GM21786 (cell line): ENCODE results near the gene ELP4.
A peak's percentile ranks its signal among the peaks of the same experiment; 100 is the strongest.
"Not testable (repeated sequence)": the region's sequence is repeated elsewhere in the genome, so short reads cannot be mapped to it uniquely, and the experiment has no call there.

Experiments used
- ATAC-seq: cut with Tn5 transposase; IDR thresholded peaks from one replicate; pipeline ENCODE4 v1.9.1; 2021; ENCODE audit not compliant: unreplicated experiment

The ELP4 gene

GRCh38 chr11:31509429-31510345 is at the start of gene ELP4, which contains the start of gene IMMP1L:
TSS of gene ELP4 (plus strand) at chr11:31509767. CDS start at chr11:31509785, 18 bp downstream.
TSS of gene IMMP1L (minus strand) at chr11:31509622. CDS start at chr11:31463276, 46,346 bp downstream.
- peak; percentile 100 for ATAC-seq

DNA sequence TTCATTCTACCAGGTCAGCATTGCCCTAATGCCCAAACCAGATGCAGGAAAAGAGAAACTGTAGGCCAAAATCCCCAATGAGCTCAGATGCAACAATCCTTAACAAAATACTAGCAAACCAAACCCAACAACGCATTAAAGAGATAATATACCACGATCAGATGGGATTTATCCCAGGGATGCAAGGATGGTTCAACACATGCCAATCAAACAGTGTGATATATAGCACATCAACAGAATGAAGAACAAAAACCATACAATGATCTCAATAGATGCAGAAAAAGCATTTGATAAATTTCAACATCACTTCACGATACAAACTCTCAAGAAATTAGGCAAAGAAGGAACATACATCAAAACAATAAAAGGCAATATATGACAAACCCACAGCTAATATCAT is 45.1 kb upstream of the ELP4 start:
- no peak for ATAC-seq

GRCh38 chr11:31474083-31474482 is 35.5 kb upstream of the ELP4 start:
- ATAC-seq = no peak

- no peak for ATAC-seq
Observed at GRCh38 chr11:31477528-31478222, 31.9 kb upstream of the ELP4 start.

DNA sequence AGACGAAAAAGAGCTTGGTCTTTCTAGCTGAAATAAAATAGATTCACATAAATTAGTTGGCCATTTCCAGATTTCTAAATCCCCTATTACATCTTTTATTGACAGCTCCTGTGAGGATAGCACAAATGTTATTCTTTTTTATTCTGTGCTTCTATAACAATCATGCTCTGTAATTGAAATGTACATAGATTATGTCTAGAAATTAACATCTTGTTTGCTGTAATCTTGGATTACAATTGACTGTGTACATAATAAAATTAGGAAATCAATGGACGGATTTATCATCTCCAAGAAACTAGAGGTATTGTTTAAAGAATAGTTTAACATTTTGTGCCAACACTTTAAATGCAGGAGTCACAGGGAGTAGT is 31.4 kb upstream of the ELP4 start:
- ATAC-seq = no peak

- no peak for ATAC-seq
Observed at GRCh38 chr11:31479066-31479465, 30.5 kb upstream of the ELP4 start.

DNA sequence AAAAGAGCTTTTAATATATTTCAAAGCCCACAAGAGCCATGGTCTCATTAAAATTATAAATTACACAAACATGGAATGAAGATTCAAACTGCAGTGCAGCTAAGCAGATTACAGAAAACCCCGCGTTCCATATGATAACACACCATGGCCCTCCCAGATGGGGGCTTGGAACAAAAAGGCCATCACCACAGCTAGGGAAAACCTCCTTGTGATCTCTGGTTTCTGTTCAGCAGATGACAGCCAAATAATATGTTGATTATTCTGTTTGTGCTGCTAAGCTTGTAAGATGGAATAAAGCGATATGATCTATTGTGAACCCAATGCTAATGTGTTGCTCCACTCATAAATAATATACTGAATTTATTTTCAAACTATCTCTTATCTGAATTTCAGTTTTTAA is 28.6 kb upstream of the ELP4 start:
- ATAC-seq = no peak

DNA sequence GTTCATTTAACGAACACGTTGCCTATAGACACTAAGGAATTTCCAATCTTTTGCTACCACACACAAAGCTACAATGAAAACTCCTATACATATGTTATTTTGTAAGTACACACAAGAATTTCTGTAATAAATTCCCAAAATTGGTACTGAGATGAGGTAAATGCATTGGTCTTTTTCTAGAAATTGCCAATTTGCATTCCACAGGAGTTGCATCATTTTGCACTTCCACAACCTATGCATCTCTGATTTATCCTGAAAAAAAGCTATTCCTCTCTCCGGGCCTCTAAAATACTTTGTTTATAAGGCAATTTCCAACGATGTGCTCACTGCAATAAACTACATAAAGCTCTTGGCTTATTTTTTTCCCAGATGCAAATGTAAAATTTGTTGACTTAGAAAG is 25.1 kb upstream of the ELP4 start:
- no peak for ATAC-seq

GRCh38 chr11:31487848-31488247 is 21.7 kb upstream of the ELP4 start:
- no peak for ATAC-seq

GRCh38 chr11:31492320-31492913 is 17.1 kb upstream of the ELP4 start:
- ATAC-seq = no peak

DNA sequence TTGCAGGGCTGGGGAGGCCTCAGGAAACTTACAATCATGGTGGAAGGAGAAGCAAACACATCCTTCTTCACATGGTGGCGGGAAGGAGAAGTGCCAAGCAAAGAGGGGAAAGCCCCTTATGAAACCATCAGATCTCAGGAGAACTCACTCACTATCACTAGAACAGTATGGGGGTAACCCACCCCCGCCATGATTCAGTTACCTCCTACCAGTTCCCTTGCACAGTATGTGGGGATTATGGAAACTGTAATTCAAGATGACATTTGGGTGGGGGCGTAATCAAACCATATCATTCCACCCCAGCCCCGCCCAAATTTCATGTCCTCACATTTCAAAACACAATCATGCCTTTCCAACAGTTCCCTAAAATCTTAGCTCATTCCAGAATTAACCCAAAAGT is 16.3 kb upstream of the ELP4 start:
- ATAC-seq = no peak

DNA sequence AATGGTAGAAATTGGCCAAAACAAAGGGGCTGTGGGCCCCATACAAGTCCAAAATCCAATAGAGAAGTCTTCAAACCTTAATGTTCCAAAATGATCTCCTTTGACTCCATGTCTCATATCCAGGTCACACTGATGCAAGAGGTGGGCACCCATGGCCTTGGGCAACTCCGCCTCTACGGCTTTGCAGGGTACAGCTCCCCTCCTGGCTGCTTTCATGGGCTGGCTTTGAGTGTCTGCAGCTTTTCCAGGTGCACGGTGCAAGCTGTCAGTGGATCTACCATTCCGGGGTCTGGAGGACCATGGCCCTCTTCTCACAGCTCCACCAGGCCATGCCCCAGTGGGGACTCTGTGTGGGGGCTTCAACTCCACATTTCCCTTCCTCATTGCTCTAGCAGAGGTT is 15.8 kb upstream of the ELP4 start:
- not testable (repeated sequence) for ATAC-seq

DNA sequence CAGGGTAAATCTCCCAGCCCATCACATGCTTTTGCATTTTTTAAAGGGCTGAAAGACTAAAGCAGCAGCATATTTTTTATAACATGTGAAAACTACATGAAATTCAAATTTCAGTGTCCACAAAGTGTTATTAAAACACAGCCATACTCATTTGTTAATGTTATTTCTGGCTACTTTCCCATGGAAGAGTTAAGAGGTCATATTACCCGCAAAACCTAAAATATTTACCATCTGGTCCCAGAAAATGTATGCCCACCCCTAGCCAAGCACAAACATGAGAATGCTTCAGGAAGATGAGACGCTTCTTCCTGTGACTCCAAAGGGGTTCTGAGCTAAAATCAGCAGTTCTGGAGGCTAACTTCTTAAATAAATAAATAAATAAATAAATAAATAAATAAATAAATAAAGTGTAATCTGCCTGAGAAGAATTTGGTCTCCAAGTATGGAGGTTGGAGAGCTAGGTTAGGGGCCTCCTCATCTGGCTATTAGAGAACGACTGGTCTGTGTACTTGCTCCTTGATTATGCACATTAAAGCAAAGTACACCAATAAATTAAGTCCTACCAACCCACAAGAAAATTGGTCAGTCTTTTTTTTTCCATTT is 9.9 kb upstream of the ELP4 start:
- ATAC-seq = no peak

DNA sequence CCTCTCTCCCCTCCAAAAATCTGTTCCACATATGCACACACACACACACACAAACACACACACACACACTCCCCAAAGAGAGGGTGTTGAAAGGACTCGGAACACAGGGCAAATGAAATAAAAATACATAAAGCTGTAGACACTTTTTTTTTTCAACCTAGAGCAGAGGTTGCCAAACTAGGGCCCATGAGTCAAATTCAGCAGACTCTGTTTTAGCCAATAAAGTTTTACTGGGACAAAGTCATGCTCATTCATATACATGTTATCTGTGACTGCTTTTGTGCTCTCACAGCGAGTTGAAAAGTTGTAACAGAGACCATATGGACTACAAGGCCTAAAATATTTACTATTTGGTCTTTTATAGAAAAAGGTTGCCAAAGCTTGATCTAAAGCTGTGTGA is 9.0 kb upstream of the ELP4 start:
- no peak for ATAC-seq

GRCh38 chr11:31509051-31509428 is 527 bp upstream of the ELP4 start:
- ATAC-seq = peak; percentile 8

DNA sequence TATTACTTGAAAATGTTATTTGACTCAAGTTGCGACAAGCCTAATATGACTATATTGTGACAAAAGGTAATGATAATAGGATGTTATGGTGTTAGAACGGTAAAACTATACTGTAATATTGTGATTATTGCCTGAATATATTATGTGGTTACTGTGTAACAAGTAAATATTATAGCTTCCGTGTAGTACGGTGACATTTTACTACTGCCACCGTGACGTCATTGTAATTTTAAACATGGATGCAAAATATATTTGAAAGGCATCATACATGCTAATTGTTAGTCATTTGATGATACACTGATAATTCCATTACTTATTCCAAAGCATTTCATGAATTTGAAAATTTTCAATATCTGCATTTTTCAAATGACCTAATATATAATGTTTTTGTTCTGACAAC is 2.5 kb downstream of the ELP4 start:
- no peak for ATAC-seq

GRCh38 chr11:31521497-31522150 is 12.1 kb downstream of the ELP4 start:
- no peak for ATAC-seq

- ATAC-seq = no peak
Observed at GRCh38 chr11:31529189-31529588, 19.6 kb downstream of the ELP4 start.

GRCh38 chr11:31529701-31530100 is 20.1 kb downstream of the ELP4 start:
- ATAC-seq = no peak

- no peak for ATAC-seq
Observed at GRCh38 chr11:31531293-31531692, 21.7 kb downstream of the ELP4 start.

GRCh38 chr11:31535479-31535878 is 25.9 kb downstream of the ELP4 start:
- ATAC-seq = no peak
